HepG2 (cell line): ENCODE data around the gene DDIT4. TPM values are rescaled to one million over a fixed set of nuclear protein-coding genes. Genes with fewer than 3 reads are reported as not detected.

Experiments used
- KDM1A ChIP-seq: IDR thresholded peaks from 2 replicates; pipeline ENCODE4 v1.6.1; 2016; ENCODE audit warnings: missing compliant biosample characterization
- KLF15 ChIP-seq: sonication (generic); formaldehyde crosslinking; IDR thresholded peaks from 2 replicates; pipeline ENCODE4 v1.8.1; 2023; ENCODE audit warnings: borderline replicate concordance, mild to moderate bottlenecking, inconsistent platforms, missing genetic modification reagents, mixed read lengths
- MYNN ChIP-seq: sonication (generic); formaldehyde crosslinking; IDR thresholded peaks from 2 replicates; pipeline ENCODE4 v1.4.0; 2020; ENCODE audit warnings: mild to moderate bottlenecking, low read depth, missing genetic modification reagents
- NAIF1 ChIP-seq: sonication (generic); formaldehyde crosslinking; IDR thresholded peaks from 2 replicates; pipeline ENCODE4 v1.5.0; 2020; ENCODE audit warnings: mild to moderate bottlenecking, missing genetic modification reagents, borderline replicate concordance
- RBFOX2 ChIP-seq: fragments of 200-400 bp; formaldehyde crosslinking; IDR thresholded peaks from 2 replicates; pipeline ENCODE4 v1.6.1; 2017; ENCODE audit warnings: low read depth, mild to moderate bottlenecking, low read length
- RFXAP ChIP-seq: sonication (generic); formaldehyde crosslinking; IDR thresholded peaks from 2 replicates; pipeline ENCODE4 v1.4.0; 2020; ENCODE audit warnings: missing genetic modification reagents, borderline replicate concordance
- SATB2 ChIP-seq: sonication (generic); formaldehyde crosslinking; IDR thresholded peaks from 2 replicates; pipeline ENCODE4 v1.5.0; 2020; ENCODE audit warnings: missing genetic modification reagents
- SOX13 ChIP-seq, 3 experiments: fragments of 450-650 bp in 1 of 3; sonication (generic) in 1 of 3; formaldehyde crosslinking in 1 of 3; IDR thresholded peaks in 2 of 3; conservative IDR thresholded peaks in 1 of 3; 2 replicates each; pipeline versions ENCODE4 v1.5.0 to v1.6.1; 2016 to 2020; ENCODE audit warnings: antibody characterized with exemption in 1 of 3, mild to moderate bottlenecking in 1 of 3, missing compliant biosample characterization in 1 of 3, missing genetic modification reagents in 1 of 3, moderate library complexity in 1 of 3
- TBL1XR1 ChIP-seq: fragments of 150-350 bp; IDR thresholded peaks from 2 replicates; pipeline ENCODE4 v1.6.1; 2014; ENCODE audit warnings: borderline replicate concordance, low read length; ENCODE audit not compliant: partially characterized antibody
- TCF7L2 ChIP-seq: IDR thresholded peaks from 2 replicates; pipeline ENCODE4 v1.6.1; 2011; ENCODE audit warnings: mild to moderate bottlenecking, low read depth, low read length, moderate library complexity
- ZFP62 ChIP-seq: sonication (generic); formaldehyde crosslinking; IDR thresholded peaks from 2 replicates; pipeline ENCODE4 v1.4.0; 2020; ENCODE audit warnings: missing genetic modification reagents
- ZNF292 ChIP-seq: sonication (generic); formaldehyde crosslinking; IDR thresholded peaks from 2 replicates; pipeline ENCODE4 v1.8.1; 2022; ENCODE audit warnings: mild to moderate bottlenecking, low read depth, missing genetic modification reagents, borderline replicate concordance
- ZNF546 ChIP-seq: sonication (generic); formaldehyde crosslinking; conservative IDR thresholded peaks from 2 replicates; pipeline ENCODE4 v1.8.1; 2023; ENCODE audit warnings: mild to moderate bottlenecking, missing genetic modification reagents
- ZSCAN20 ChIP-seq: sonication (generic); formaldehyde crosslinking; IDR thresholded peaks from 2 replicates; pipeline ENCODE4 v1.4.0; 2020; ENCODE audit warnings: missing genetic modification reagents, mild to moderate bottlenecking, borderline replicate concordance
- ZSCAN25 ChIP-seq: sonication (generic); formaldehyde crosslinking; IDR thresholded peaks from 2 replicates; pipeline ENCODE4 v1.8.0; 2022; ENCODE audit warnings: mild to moderate bottlenecking, missing genetic modification reagents
- polyA plus RNA-seq, 8 experiments: library from polyadenylated mRNA; depleted of rRNA in 3 of 8; stranded (reverse) in 7 of 8; unstranded in 1 of 8; fragments of >200 nt; fragmentation: Illumina TruSeq in 4 of 8; extraction: Trizol in 4 of 8; gene quantifications; 2 replicates each; pipeline versions ENCODE4 v1.2.1 to v1.2.3, GENCODE V29; 2011 to 2016; ENCODE audit warnings: low read depth in 4 of 8, missing spikeins in 1 of 8, mixed read lengths in 1 of 8; ENCODE audit not compliant: insufficient read depth in 1 of 8
- total RNA-seq, 5 experiments: library from RNA; depleted of rRNA; stranded (reverse); fragments of >200 nt; fragmentation: Illumina TruSeq; extraction: Trizol; gene quantifications; 2 replicates each; pipeline ENCODE4 v1.2.3, GENCODE V29; 2016; ENCODE audit warnings: low read depth in 1 of 5
- TF ChIP-seq, protein P1 (sequence below): sonication (generic); formaldehyde crosslinking; IDR thresholded peaks from 2 replicates; pipeline ENCODE4 v1.5.0; 2020; ENCODE audit warnings: missing genetic modification reagents
- TF ChIP-seq, protein P2 (sequence below): sonication (generic); formaldehyde crosslinking; IDR thresholded peaks from 2 replicates; pipeline ENCODE4 v1.4.0; 2020; ENCODE audit warnings: missing genetic modification reagents, borderline replicate concordance
- TF ChIP-seq, protein P3 (sequence below): sonication (generic); formaldehyde crosslinking; IDR thresholded peaks from 2 replicates; pipeline ENCODE4 v1.5.1; 2020; ENCODE audit warnings: mild to moderate bottlenecking, missing genetic modification reagents
- TF ChIP-seq, protein P4 (sequence below): sonication (generic); formaldehyde crosslinking; IDR thresholded peaks from 2 replicates; pipeline ENCODE4 v1.8.0; 2022; ENCODE audit warnings: missing genetic modification reagents, low read depth, mild to moderate bottlenecking, borderline replicate concordance

The DDIT4 gene
- total and polyA plus RNA-seq, 2 of the 13 experiments (the other 11 are each of a cell fraction or from before 2014, with no cell fraction given) = 35.6 to 40.7 TPM

DNA sequence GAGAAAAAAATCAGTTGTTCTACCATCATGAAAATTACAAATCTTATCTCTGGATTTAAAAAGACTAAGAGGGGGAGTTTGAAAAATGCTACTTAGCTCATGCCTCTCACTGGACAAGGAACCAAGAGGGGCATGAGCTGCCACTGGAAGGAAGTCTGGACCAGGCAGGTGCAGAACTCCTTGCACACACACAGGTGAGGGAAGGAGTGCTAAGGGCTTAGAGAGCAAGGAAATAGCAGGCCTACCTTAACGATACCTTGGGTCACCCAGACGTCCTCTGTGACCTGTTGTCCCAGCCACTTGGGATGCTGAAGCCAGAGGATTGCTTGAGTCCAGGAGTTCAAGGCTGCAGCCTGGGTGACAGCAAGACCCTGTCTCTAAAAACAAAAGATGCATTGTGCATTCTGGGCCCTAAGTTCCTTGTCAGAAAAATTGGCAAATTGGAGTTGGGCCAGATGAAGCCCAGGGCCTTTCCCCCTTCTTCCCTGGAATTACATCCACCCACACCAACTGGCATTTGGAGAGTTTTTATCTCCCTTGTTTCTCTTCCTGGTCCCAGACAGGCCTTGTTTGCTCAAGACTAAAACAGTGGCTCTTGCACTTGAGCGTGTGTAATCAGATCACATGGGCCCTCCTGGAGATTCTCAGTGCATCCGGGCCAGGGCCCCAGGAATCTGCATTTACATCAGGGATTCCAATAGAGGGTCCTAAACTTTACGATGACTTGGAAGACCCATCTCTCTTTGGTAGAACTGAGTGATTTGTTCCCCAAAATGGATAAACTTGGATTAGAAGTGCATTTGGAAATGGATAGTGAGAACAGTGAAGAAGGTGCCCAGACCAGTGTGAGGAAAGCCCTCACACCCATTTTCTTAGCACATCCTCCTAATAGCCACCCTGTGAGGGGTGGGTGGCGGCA, 3.0 kb downstream of the DDIT4 start (continued):
- TF ChIP-seq, protein P1, sequence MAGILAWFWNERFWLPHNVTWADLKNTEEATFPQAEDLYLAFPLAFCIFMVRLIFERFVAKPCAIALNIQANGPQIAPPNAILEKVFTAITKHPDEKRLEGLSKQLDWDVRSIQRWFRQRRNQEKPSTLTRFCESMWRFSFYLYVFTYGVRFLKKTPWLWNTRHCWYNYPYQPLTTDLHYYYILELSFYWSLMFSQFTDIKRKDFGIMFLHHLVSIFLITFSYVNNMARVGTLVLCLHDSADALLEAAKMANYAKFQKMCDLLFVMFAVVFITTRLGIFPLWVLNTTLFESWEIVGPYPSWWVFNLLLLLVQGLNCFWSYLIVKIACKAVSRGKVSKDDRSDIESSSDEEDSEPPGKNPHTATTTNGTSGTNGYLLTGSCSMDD (CRISPR knock-in tag) = no peak
- TF ChIP-seq ZSCAN20 (CRISPR knock-in tag) = no peak
- no peak; the same call in 1 of the 2 replicates for TF ChIP-seq SOX13 (IDR thresholded peaks at IDR 0.05)
- TF ChIP-seq SOX13 (CRISPR knock-in tag; conservative IDR thresholded peaks at IDR 0.05 in 1 of 2, IDR thresholded peaks at IDR 0.05 in 1 of 2) = peak in 1 of 2 experiments; percentile 73; a peak in 2 of 4 replicates
- TF ChIP-seq ZSCAN25 (CRISPR knock-in tag) = peak; percentile 66
- TF ChIP-seq MYNN (CRISPR knock-in tag) = no peak
- TF ChIP-seq ZFP62 (CRISPR knock-in tag) = no peak
- no peak for TF ChIP-seq TBL1XR1
- no peak for TF ChIP-seq RFXAP (CRISPR knock-in tag)
- TF ChIP-seq TCF7L2 = no peak
- no peak; the same call in 1 of the 2 replicates for TF ChIP-seq KLF15 (CRISPR knock-in tag)
- TF ChIP-seq ZNF546 (CRISPR knock-in tag) = no peak
- TF ChIP-seq KDM1A (CRISPR knock-in tag) = no peak
- no peak; the same call in none of the 2 replicates for TF ChIP-seq ZNF292
- TF ChIP-seq, protein P2, sequence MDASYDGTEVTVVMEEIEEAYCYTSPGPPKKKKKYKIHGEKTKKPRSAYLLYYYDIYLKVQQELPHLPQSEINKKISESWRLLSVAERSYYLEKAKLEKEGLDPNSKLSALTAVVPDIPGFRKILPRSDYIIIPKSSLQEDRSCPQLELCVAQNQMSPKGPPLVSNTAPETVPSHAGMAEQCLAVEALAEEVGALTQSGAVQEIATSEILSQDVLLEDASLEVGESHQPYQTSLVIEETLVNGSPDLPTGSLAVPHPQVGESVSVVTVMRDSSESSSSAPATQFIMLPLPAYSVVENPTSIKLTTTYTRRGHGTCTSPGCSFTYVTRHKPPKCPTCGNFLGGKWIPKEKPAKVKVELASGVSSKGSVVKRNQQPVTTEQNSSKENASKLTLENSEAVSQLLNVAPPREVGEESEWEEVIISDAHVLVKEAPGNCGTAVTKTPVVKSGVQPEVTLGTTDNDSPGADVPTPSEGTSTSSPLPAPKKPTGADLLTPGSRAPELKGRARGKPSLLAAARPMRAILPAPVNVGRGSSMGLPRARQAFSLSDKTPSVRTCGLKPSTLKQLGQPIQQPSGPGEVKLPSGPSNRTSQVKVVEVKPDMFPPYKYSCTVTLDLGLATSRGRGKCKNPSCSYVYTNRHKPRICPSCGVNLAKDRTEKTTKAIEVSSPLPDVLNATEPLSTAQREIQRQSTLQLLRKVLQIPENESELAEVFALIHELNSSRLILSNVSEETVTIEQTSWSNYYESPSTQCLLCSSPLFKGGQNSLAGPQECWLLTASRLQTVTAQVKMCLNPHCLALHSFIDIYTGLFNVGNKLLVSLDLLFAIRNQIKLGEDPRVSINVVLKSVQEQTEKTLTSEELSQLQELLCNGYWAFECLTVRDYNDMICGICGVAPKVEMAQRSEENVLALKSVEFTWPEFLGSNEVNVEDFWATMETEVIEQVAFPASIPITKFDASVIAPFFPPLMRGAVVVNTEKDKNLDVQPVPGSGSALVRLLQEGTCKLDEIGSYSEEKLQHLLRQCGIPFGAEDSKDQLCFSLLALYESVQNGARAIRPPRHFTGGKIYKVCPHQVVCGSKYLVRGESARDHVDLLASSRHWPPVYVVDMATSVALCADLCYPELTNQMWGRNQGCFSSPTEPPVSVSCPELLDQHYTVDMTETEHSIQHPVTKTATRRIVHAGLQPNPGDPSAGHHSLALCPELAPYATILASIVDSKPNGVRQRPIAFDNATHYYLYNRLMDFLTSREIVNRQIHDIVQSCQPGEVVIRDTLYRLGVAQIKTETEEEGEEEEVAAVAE (CRISPR knock-in tag) = peak; percentile 80
- TF ChIP-seq SATB2 (CRISPR knock-in tag) = no peak
- TF ChIP-seq NAIF1 (CRISPR knock-in tag) = peak; percentile 61; the same call in 1 of the 2 replicates
- TF ChIP-seq RBFOX2 = peak; percentile 86
- TF ChIP-seq, protein P3, sequence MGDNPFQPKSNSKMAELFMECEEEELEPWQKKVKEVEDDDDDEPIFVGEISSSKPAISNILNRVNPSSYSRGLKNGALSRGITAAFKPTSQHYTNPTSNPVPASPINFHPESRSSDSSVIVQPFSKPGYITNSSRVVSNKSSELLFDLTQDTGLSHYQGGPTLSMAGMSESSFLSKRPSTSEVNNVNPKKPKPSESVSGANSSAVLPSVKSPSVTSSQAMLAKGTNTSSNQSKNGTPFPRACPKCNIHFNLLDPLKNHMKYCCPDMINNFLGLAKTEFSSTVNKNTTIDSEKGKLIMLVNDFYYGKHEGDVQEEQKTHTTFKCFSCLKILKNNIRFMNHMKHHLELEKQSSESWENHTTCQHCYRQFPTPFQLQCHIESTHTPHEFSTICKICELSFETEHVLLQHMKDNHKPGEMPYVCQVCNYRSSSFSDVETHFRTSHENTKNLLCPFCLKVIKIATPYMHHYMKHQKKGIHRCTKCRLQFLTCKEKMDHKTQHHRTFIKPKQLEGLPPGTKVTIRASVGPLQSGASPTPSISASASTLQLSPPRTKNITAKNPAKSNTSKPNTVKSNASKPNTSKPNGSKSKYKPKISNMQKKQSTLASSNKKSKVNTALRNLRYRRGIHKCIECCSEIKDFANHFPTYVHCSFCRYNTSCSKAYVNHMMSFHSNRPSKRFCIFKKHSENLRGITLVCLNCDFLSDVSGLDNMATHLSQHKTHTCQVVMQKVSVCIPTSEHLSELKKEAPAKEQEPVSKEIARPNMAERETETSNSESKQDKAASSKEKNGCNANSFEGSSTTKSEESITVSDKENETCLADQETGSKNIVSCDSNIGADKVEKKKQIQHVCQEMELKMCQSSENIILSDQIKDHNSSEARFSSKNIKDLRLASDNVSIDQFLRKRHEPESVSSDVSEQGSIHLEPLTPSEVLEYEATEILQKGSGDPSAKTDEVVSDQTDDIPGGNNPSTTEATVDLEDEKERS = peak; percentile 80; the same call in 1 of the 2 replicates
- TF ChIP-seq, protein P4, sequence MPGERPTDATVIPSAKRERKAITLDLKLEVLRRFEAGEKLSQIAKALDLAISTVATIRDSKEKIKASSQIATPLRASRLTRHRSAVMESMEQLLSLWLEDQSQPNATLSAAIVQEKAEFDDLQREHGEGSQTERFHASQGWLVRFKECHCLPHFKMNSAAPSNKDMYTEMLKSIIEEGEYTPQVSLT (CRISPR knock-in tag) = no peak
